Coronary artery (tissue), 2 donors: ENCODE results near the gene CAND2.
"Not testable (repeated sequence)": the region's sequence is repeated elsewhere in the genome, so short reads cannot be mapped to it uniquely, and the experiment has no call there.

ENCODE experiments used
- DNase-seq: peaks from one replicate; pipeline ENCODE4 v3.0.0-alpha.2; 2017; ENCODE audit warnings: low spot score
- H3K27ac ChIP-seq, 2 donors: fragments of 200-600 bp; sonication (generic); one replicate each; pipeline ENCODE4 v1.5.1; 2016 to 2019
- H3K4me3 ChIP-seq: fragments of 200-600 bp; sonication (generic); 2 replicates; pipeline ENCODE4 v1.5.1; 2016; ENCODE audit warnings: mild to moderate bottlenecking, moderate library complexity
- CTCF ChIP-seq: fragments of 200-600 bp; sonication (generic); IDR thresholded peaks from one replicate; pipeline ENCODE4 v1.5.1; 2019; ENCODE audit warnings: antibody characterized with exemption

The CAND2 gene

GRCh38 chr3:12777171-12777570 is 19.3 kb upstream of the CAND2 start:
- no peak for DNase-seq
- no peak overlapping the region for H3K27ac ChIP-seq
- TF ChIP-seq CTCF = no peak
- H3K4me3 ChIP-seq = no peak overlapping the region

- Histone ChIP-seq H3K27ac (no peak overlapping the region), H3K4me3 (no peak overlapping the region)
- no peak for TF ChIP-seq CTCF
- no peak for DNase-seq
Measured at GRCh38 chr3:12780751-12781150, 15.7 kb upstream of the CAND2 start.

GRCh38 chr3:12782172-12782815 is 14.2 kb upstream of the CAND2 start:
- TF ChIP-seq CTCF = no peak
- no peak for DNase-seq
- Histone ChIP-seq H3K4me3 (no peak overlapping the region), H3K27ac (no peak overlapping the region)

GRCh38 chr3:12785096-12785495 is 11.4 kb upstream of the CAND2 start:
- no peak for TF ChIP-seq CTCF
- Histone ChIP-seq H3K4me3 (no peak overlapping the region), H3K27ac (no peak overlapping the region)
- no peak for DNase-seq

GRCh38 chr3:12787346-12787745 is 9.1 kb upstream of the CAND2 start:
- not testable (repeated sequence) for H3K27ac ChIP-seq, H3K4me3 ChIP-seq, DNase-seq

GRCh38 chr3:12787967-12788690 is 8.4 kb upstream of the CAND2 start:
- H3K27ac ChIP-seq, DNase-seq, H3K4me3 ChIP-seq: not testable (repeated sequence)

GRCh38 chr3:12791430-12791829 is 5.0 kb upstream of the CAND2 start:
- no peak overlapping the region for H3K27ac ChIP-seq
- no peak for DNase-seq
- no peak overlapping the region for H3K4me3 ChIP-seq
- no peak for TF ChIP-seq CTCF

- DNase-seq = no peak
- H3K27ac ChIP-seq = no peak overlapping the region
Measured at GRCh38 chr3:12793701-12794100, 2.8 kb upstream of the CAND2 start.

More at GRCh38 chr3:12793701-12794100, 2.8 kb upstream of the CAND2 start:
- no peak overlapping the region for H3K4me3 ChIP-seq
- no peak for TF ChIP-seq CTCF
